SK-N-SH treated with all-trans-retinoic acid at 6 μM for 48 hours (cell line): ENCODE results near the gene TMEM178B.

ENCODE experiments used
- ATAC-seq: fragments of 200-7000 bp; cut with Tn5 transposase; 3 replicates; pipeline ENCODE4 v1.9.1; 2020; ENCODE audit warnings: mild to moderate bottlenecking, moderate library complexity
- CREB5 ChIP-seq: fragments of 250-450 bp; sonication (Bioruptor Pico); IDR thresholded peaks from 2 replicates; pipeline ENCODE4 v1.5.1; 2020; ENCODE audit warnings: low read depth, mild to moderate bottlenecking, moderate library complexity
- CSDC2 ChIP-seq: fragments of 250-450 bp; sonication (Bioruptor Pico); IDR thresholded peaks from 2 replicates; pipeline ENCODE4 v1.5.0; 2020; ENCODE audit warnings: mild to moderate bottlenecking, moderate library complexity
- CSRNP3 ChIP-seq: fragments of 250-450 bp; sonication (Bioruptor Pico); IDR thresholded peaks from 2 replicates; pipeline ENCODE4 v1.5.1; 2021; ENCODE audit warnings: mild to moderate bottlenecking, moderate library complexity
- ESRRG ChIP-seq: fragments of 250-450 bp; sonication (Bioruptor Pico); IDR thresholded peaks from 2 replicates; pipeline ENCODE4 v1.6.1; 2021; ENCODE audit warnings: mild to moderate bottlenecking
- ISL1 ChIP-seq: fragments of 250-450 bp; sonication (Bioruptor Pico); IDR thresholded peaks from 2 replicates; pipeline ENCODE4 v2.1.2; 2022; ENCODE audit warnings: mild to moderate bottlenecking, moderate library complexity
- OSR1 ChIP-seq: fragments of 250-450 bp; sonication (Bioruptor Pico); IDR thresholded peaks from 2 replicates; pipeline ENCODE4 v1.8.0; 2022; ENCODE audit warnings: moderate library complexity, mild to moderate bottlenecking, inconsistent platforms
- PATZ1 ChIP-seq: fragments of 250-450 bp; sonication (Bioruptor Pico); IDR thresholded peaks from 2 replicates; pipeline ENCODE4 v1.8.0; 2020; ENCODE audit warnings: mild to moderate bottlenecking, moderate library complexity, borderline replicate concordance
- POU6F1 ChIP-seq: fragments of 250-450 bp; sonication (Bioruptor Pico); IDR thresholded peaks from 2 replicates; pipeline ENCODE4 v1.8.0; 2021; ENCODE audit warnings: low read depth, mild to moderate bottlenecking, moderate library complexity, borderline replicate concordance
- PPARA ChIP-seq: fragments of 250-450 bp; sonication (Bioruptor Pico); IDR thresholded peaks from 2 replicates; pipeline ENCODE4 v1.5.0; 2020; ENCODE audit warnings: mild to moderate bottlenecking, borderline replicate concordance
- RARB ChIP-seq: fragments of 250-450 bp; sonication (Bioruptor Pico); IDR thresholded peaks from 2 replicates; pipeline ENCODE4 v1.8.0; 2021; ENCODE audit warnings: mild to moderate bottlenecking, moderate library complexity
- SNAI2 ChIP-seq: fragments of 250-450 bp; sonication (Bioruptor Pico); IDR thresholded peaks from 2 replicates; pipeline ENCODE4 v1.5.0; 2020; ENCODE audit warnings: mild to moderate bottlenecking, moderate library complexity
- TOX ChIP-seq: fragments of 250-450 bp; sonication (Bioruptor Pico); IDR thresholded peaks from 2 replicates; pipeline ENCODE4 v1.8.0; 2021; ENCODE audit warnings: mild to moderate bottlenecking, moderate library complexity, borderline replicate concordance
- TSHZ2 ChIP-seq: fragments of 250-450 bp; sonication (Bioruptor Pico); IDR thresholded peaks from 2 replicates; pipeline ENCODE4 v1.5.0; 2020; ENCODE audit warnings: mild to moderate bottlenecking, moderate library complexity
- ZC3H10 ChIP-seq: fragments of 250-450 bp; sonication (Bioruptor Pico); IDR thresholded peaks from 2 replicates; pipeline ENCODE4 v1.5.1; 2021; ENCODE audit warnings: mild to moderate bottlenecking, moderate library complexity
- ZFP3 ChIP-seq: fragments of 250-450 bp; sonication (Bioruptor Pico); IDR thresholded peaks from 2 replicates; pipeline ENCODE4 v1.5.0; 2020; ENCODE audit warnings: mild to moderate bottlenecking, moderate library complexity
- ZNF70 ChIP-seq: fragments of 450-650 bp; formaldehyde crosslinking; IDR thresholded peaks from 2 replicates; pipeline ENCODE4 v1.5.0; 2020; ENCODE audit warnings: mild to moderate bottlenecking, moderate library complexity
- ZNF8 ChIP-seq: fragments of 450-650 bp; formaldehyde crosslinking; IDR thresholded peaks from 2 replicates; pipeline ENCODE4 v1.5.0; 2020; ENCODE audit warnings: mild to moderate bottlenecking, moderate library complexity

Gene TMEM178B

GRCh38 chr7:141218941-141219340 lies 145.1 kb downstream of the TMEM178B start:
- TF ChIP-seq CSRNP3 (CRISPR knock-in tag) (no peak), RARB (CRISPR knock-in tag) (no peak), ESRRG (CRISPR knock-in tag) (no peak), CSDC2 (CRISPR knock-in tag) (no peak), ZNF70 (CRISPR knock-in tag) (no peak), OSR1 (CRISPR knock-in tag) (no peak), ZNF8 (no peak), SNAI2 (no peak), PATZ1 (no peak), ISL1 (CRISPR knock-in tag) (no peak)
- TF ChIP-seq, all 23 proteins: peak for 0
- ATAC-seq: no peak

- no peak for ATAC-seq
- TF ChIP-seq TOX (no peak), TSHZ2 (no peak), SNAI2 (no peak), CSRNP3 (CRISPR knock-in tag) (no peak), RARB (CRISPR knock-in tag) (no peak), ZFP3 (CRISPR knock-in tag) (no peak), CREB5 (CRISPR knock-in tag) (no peak), POU6F1 (CRISPR knock-in tag) (no peak), ZNF8 (no peak), OSR1 (CRISPR knock-in tag) (no peak), PATZ1 (no peak), ZC3H10 (no peak), ESRRG (CRISPR knock-in tag) (no peak), PPARA (CRISPR knock-in tag) (no peak)
These were observed 146.5 kb downstream of the TMEM178B start for GRCh38 chr7:141220263-141220880.
